ENCODE measurements around the gene ASB18. TPM values are rescaled to one million over a fixed set of nuclear protein-coding genes. Genes with fewer than 3 reads are reported as not detected.

Gene ASB18
- total and polyA plus RNA-seq, 2 experiments from 2014 or later: not detected

DNA sequence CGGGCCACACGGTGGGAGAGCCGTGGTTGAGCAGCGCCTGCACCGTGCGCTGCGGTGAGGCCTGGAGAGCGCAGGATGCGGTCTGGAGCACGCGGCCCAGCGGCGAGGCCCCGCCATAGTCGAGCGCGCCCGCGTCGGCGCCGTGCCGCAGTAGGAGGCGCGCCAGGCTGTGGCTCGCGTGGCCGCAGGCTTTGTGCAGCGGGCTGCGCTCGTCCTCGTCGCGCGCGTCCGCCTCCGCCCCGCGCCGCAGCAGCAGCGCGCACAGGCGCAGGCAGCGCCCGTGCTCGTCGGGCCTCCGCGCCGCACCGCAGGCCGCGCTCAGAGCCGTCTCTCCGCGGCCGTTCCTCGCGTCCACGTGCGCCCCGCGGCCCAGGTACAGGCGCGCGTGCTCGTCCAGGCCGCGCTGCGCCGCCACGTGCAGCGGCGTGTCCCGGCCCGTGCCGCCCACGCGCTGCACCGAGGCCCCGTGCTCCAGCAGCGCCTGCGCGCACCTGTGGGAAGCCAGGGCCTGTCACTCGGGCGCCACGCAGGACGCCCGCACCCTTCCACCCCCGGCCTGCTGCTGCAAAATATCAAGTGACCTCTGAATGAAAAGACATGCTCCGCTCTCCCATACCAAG lies 49.7 kb downstream of the ASB18 start:
- Histone ChIP-seq H3K27ac (no peak overlapping the region), H3K9ac (no peak overlapping the region), H3K9me3 (ENCODE audit: low read depth) (no peaks in the 10 kb centered on the region), H3K9me2 (ENCODE audit: insufficient read depth) (no peaks in the 10 kb centered on the region), H2AFZ (no peak overlapping the region), H3K4me2 (ENCODE audit: unreplicated experiment) (no peak overlapping the region), H3K79me2 (ENCODE audit: insufficient read depth) (no peaks in the 10 kb centered on the region), H4K20me1 (ENCODE audit: insufficient read depth) (no peaks in the 10 kb centered on the region), H3K27me3 (replicated peaks; ENCODE audit: insufficient read depth) (peaks cover 17% of the 10 kb centered on the region), H3F3A (ENCODE audit: insufficient read depth) (no peaks in the 10 kb centered on the region), H3K36me3 (ENCODE audit: low read depth) (no peaks in the 10 kb centered on the region), H3K4me1 (ENCODE audit: insufficient read depth) (no peaks in the 10 kb centered on the region), H3K4me3 (no peak overlapping the region)
- in situ Hi-C loops (cut with MboI): no loop called here
- no peak for TF ChIP-seq EZH2 (IDR thresholded peaks at IDR 0.05; ENCODE audit: insufficient read depth, poor library complexity, severe bottlenecking)
- TF ChIP-seq EZH2phosphoT487 (IDR thresholded peaks at IDR 0.05; ENCODE audit: insufficient read depth, low read depth): no peak
- 47 to 52% methylated on average over 20 to 77 of the region's 92 CpGs for WGBS, 2 experiments (ENCODE audit: low coverage in 1 of 2, low lambda C conversion rate in 2 of 2, missing lambda C conversion rate in 2 of 2)
- DNase-seq: no peak

DNA sequence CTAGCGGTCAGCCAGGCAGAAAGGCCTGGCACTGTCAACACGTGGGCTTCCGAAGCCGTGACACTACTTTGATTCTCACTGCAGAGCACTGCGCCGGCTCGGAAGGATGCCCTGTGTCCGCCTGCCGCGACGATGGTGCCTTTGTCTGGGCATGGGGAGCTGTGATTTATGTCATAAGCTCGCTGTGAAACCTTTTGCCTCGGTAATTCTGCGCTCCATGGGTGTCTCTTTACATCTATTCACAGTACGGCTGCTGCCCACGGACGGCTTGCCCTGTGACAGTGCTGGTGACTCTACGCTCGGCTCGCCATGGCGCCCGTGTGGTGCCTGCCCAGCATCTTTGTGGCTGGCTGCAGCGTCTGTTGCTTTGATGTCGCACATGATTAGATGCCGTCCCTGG lies 52.9 kb downstream of the ASB18 start:
- H4K20me1 ChIP-seq (ENCODE audit: insufficient read depth): no peaks in the 10 kb centered on the region
- H3K79me2 ChIP-seq (ENCODE audit: insufficient read depth): no peaks in the 10 kb centered on the region
- in situ Hi-C loops (cut with MboI): no loop called here
- 62 to 66% methylated on average over 25 of the region's 25 CpGs for WGBS, 2 experiments (ENCODE audit: low coverage in 1 of 2, low lambda C conversion rate in 2 of 2, missing lambda C conversion rate in 2 of 2)
- H3K9me2 ChIP-seq (ENCODE audit: insufficient read depth): no peaks in the 10 kb centered on the region
- no peak overlapping the region for H3K27ac ChIP-seq
- no peaks in the 10 kb centered on the region for H3F3A ChIP-seq (ENCODE audit: insufficient read depth)
- no peak for DNase-seq
- no peaks in the 10 kb centered on the region for H3K36me3 ChIP-seq (ENCODE audit: low read depth)
- no peak for TF ChIP-seq EZH2 (IDR thresholded peaks at IDR 0.05; ENCODE audit: insufficient read depth, poor library complexity, severe bottlenecking)
- no peak for TF ChIP-seq EZH2phosphoT487 (IDR thresholded peaks at IDR 0.05; ENCODE audit: insufficient read depth, low read depth)
- H3K4me1 ChIP-seq (ENCODE audit: insufficient read depth): no peaks in the 10 kb centered on the region
- no peak overlapping the region for H3K4me3 ChIP-seq
- H3K9me3 ChIP-seq (ENCODE audit: low read depth): no peaks in the 10 kb centered on the region
- H2AFZ ChIP-seq: no peak overlapping the region
- no peak overlapping the region for H3K4me2 ChIP-seq (ENCODE audit: unreplicated experiment)
- H3K27me3 ChIP-seq (replicated peaks; ENCODE audit: insufficient read depth): peaks cover 11% of the 10 kb centered on the region; the same call in 1 of the 2 replicates
- no peak overlapping the region for H3K9ac ChIP-seq

DNA sequence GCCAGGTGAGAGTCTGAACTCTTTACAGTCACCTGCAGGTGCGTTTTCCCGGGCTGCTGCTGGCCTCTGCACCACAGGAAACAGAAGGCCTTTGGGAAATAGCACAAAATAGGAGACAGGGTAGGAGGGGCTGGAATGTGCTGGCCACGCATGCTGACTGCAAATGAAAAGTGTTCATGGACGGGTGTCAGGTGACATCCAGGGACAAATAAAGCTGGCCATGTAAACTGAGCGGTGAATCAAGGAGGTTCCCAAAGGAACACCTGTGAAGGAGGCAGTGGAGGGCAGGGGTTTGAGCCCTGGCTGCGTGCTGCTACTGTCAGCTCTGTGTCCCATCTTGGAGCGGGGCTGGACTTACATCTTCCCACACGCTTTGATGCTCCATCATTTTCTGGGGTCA lies 53.7 kb downstream of the ASB18 start:
- Histone ChIP-seq H3K36me3 (ENCODE audit: low read depth) (no peaks in the 10 kb centered on the region), H3K4me3 (no peak overlapping the region), H3K27me3 (replicated peaks; ENCODE audit: insufficient read depth) (peaks cover 14% of the 10 kb centered on the region; the same call in 1 of the 2 replicates), H3K79me2 (ENCODE audit: insufficient read depth) (no peaks in the 10 kb centered on the region), H4K20me1 (ENCODE audit: insufficient read depth) (no peaks in the 10 kb centered on the region), H3K9me2 (ENCODE audit: insufficient read depth) (no peaks in the 10 kb centered on the region), H3K9me3 (ENCODE audit: low read depth) (no peaks in the 10 kb centered on the region), H3K9ac (no peak overlapping the region), H2AFZ (no peak overlapping the region), H3F3A (ENCODE audit: insufficient read depth) (no peaks in the 10 kb centered on the region), H3K27ac (no peak overlapping the region), H3K4me1 (ENCODE audit: insufficient read depth) (no peaks in the 10 kb centered on the region), H3K4me2 (ENCODE audit: unreplicated experiment) (no peak overlapping the region)
- in situ Hi-C loops (cut with MboI): no loop called here
- 67 to 72% methylated on average over 8 of the region's 8 CpGs for WGBS, 2 experiments (ENCODE audit: low coverage in 1 of 2, low lambda C conversion rate in 2 of 2, missing lambda C conversion rate in 2 of 2)
- DNase-seq: no peak
- TF ChIP-seq EZH2phosphoT487 (IDR thresholded peaks at IDR 0.05; ENCODE audit: insufficient read depth, low read depth) (no peak), EZH2 (IDR thresholded peaks at IDR 0.05; ENCODE audit: insufficient read depth, poor library complexity, severe bottlenecking) (no peak)

DNA sequence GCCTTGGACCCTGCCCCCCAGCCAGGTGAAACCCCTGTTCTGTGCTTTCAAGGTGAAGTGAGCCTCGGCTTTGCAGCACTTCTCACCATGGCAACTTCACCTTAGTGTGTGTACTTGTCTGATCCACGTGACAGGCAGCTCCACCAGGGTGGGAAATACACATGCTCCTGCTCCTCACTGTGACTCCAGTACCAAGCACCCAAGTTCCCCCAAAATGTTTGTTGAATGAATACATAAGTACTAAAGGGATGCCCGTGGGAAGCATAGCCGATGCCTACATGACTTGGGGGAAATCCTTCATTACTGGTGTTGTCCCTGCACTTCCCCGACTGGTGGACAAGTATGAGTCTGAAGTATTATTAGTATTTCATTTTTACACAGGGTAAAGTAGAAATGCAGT lies 54.2 kb downstream of the ASB18 start:
- no peaks in the 10 kb centered on the region for H4K20me1 ChIP-seq (ENCODE audit: insufficient read depth)
- no peaks in the 10 kb centered on the region for H3K9me3 ChIP-seq (ENCODE audit: low read depth)
- H3K4me1 ChIP-seq (ENCODE audit: insufficient read depth): no peaks in the 10 kb centered on the region
- no peaks in the 10 kb centered on the region for H3K36me3 ChIP-seq (ENCODE audit: low read depth)
- H3K27me3 ChIP-seq (replicated peaks; ENCODE audit: insufficient read depth): peaks cover 14% of the 10 kb centered on the region; the same call in 1 of the 2 replicates
- TF ChIP-seq EZH2phosphoT487 (IDR thresholded peaks at IDR 0.05; ENCODE audit: insufficient read depth, low read depth): no peak
- no peak for TF ChIP-seq EZH2 (IDR thresholded peaks at IDR 0.05; ENCODE audit: insufficient read depth, poor library complexity, severe bottlenecking)
- DNase-seq: no peak
- H3K4me3 ChIP-seq: no peak overlapping the region
- H3K4me2 ChIP-seq (ENCODE audit: unreplicated experiment): no peak overlapping the region
- H3K9ac ChIP-seq: no peak overlapping the region
- in situ Hi-C loops (cut with MboI): no loop called here
- H3F3A ChIP-seq (ENCODE audit: insufficient read depth): no peaks in the 10 kb centered on the region
- no peak overlapping the region for H3K27ac ChIP-seq
- WGBS, 2 experiments (ENCODE audit: low coverage in 1 of 2, low lambda C conversion rate in 2 of 2, missing lambda C conversion rate in 2 of 2): 59 to 62% methylated on average over 5 of the region's 5 CpGs
- H3K79me2 ChIP-seq (ENCODE audit: insufficient read depth): no peaks in the 10 kb centered on the region
- H3K9me2 ChIP-seq (ENCODE audit: insufficient read depth): no peaks in the 10 kb centered on the region
- no peak overlapping the region for H2AFZ ChIP-seq

All from GM23248 (cell line).